K562 (cell line): ENCODE results near the gene TRPC4. TPM values are rescaled to one million over a fixed set of nuclear protein-coding genes. Genes with fewer than 3 reads are reported as not detected.
A peak's percentile ranks its signal among the peaks of the same experiment; 100 is the strongest.

Experiments
- ATAC-seq: fragments of 200-7000 bp; cut with Tn5 transposase; 3 replicates; pipeline ENCODE4 v1.9.1; 2020; ENCODE audit warnings: moderate library complexity
- BruUV-seq: library from RNA; stranded (reverse); fragments of 400-500 nt; replicated peaks from 2 replicates; lab custom pipeline; 2021; lab: Mats Ljungman, UMichigan
- CTCF ChIA-PET: fragments of 300-600 bp; formaldehyde crosslinking; extraction: SDS; loops from one replicate; lab custom pipeline; 2021; ENCODE audit warnings: low intra/inter-chr PET ratio; lab: Yijun Ruan, JAX
- POLR2A ChIA-PET: fragments of 300-600, 350-650 bp; sonication (Branson Sonifier 250); formaldehyde crosslinking; extraction: SDS; loops from one replicate; lab custom pipeline; 2021; ENCODE audit warnings: antibody characterized with exemption, inconsistent platforms; lab: Yijun Ruan, JAX
- DNase-seq, 4 experiments: peaks; one replicate each; pipeline versions ENCODE4 v3.0.0 to v3.0.0-alpha.2; 2011 to 2018; ENCODE audit warnings: low spot score in 3 of 4, mixed read lengths in 3 of 4; ENCODE audit errors: extremely low read depth in 1 of 4
- FAIRE-seq: peaks from 2 replicates; lab custom pipeline; 2011; peaks lifted over from hg19 to GRCh38; lab: Jason Lieb, UNC
- H2AFZ ChIP-seq: 2 replicates; pipeline ENCODE4 v1.6.0; 2011; ENCODE audit warnings: low read depth, low read length, control low read depth, inconsistent platforms
- H3K27ac ChIP-seq: fragments of 200-600 bp; 3 replicates; pipeline ENCODE4 v1.8.0; 2011; ENCODE audit warnings: low read depth, mild to moderate bottlenecking, control low read depth, inconsistent platforms, low read length, moderate library complexity, mixed read lengths; ENCODE audit errors: extremely low read depth
- H3K27me3 ChIP-seq, 2 experiments: fragments of 300-600 bp in 1 of 2; 2 replicates in 1 of 2; 3 replicates in 1 of 2; pipeline versions ENCODE4 v1.6.0 to v1.8.0; 2011; ENCODE audit warnings: inconsistent platforms in 2 of 2, low read length in 2 of 2, mild to moderate bottlenecking in 1 of 2, mixed read lengths in 1 of 2, moderate library complexity in 1 of 2; ENCODE audit not compliant: control insufficient read depth in 2 of 2, insufficient read depth in 2 of 2
- H3K36me3 ChIP-seq: fragments of 300-600 bp; 3 replicates; pipeline ENCODE4 v1.8.0; 2011; ENCODE audit warnings: mild to moderate bottlenecking, low read length, inconsistent platforms; ENCODE audit not compliant: control insufficient read depth, insufficient read depth
- H3K4me1 ChIP-seq, 2 experiments: fragments of 200-600 bp in 1 of 2; replicated peaks in 1 of 2; 2 replicates in 1 of 2; 3 replicates in 1 of 2; pipeline versions ENCODE4 v1.5.1 to v1.8.0; 2011; ENCODE audit warnings: inconsistent platforms in 2 of 2, low read length in 2 of 2, mild to moderate bottlenecking in 1 of 2, mixed read lengths in 1 of 2, moderate library complexity in 1 of 2; ENCODE audit not compliant: control insufficient read depth in 2 of 2, insufficient read depth in 2 of 2
- H3K4me2 ChIP-seq: 2 replicates; pipeline ENCODE4 v1.6.1; 2011; ENCODE audit warnings: low read length, control low read depth, inconsistent platforms, mixed read lengths; ENCODE audit not compliant: insufficient read depth
- H3K4me3 ChIP-seq: fragments of 200-600 bp; sonication (generic), shearing (Covaris generic); 2 replicates; pipeline ENCODE4 v1.5.1; 2016; ENCODE audit warnings: control low read depth, inconsistent platforms
- H3K79me2 ChIP-seq: fragments of 200-600 bp; 3 replicates; pipeline ENCODE4 v1.8.0; 2011; ENCODE audit warnings: low read length, inconsistent platforms; ENCODE audit not compliant: control insufficient read depth, insufficient read depth
- H3K9ac ChIP-seq, 2 experiments: 2 replicates each; pipeline versions ENCODE4 v1.6.0 to v1.6.1; 2011; ENCODE audit warnings: low read depth in 2 of 2, low read length in 2 of 2, control low read depth in 1 of 2, inconsistent platforms in 1 of 2, mild to moderate bottlenecking in 1 of 2, mixed read lengths in 1 of 2; ENCODE audit not compliant: insufficient read depth in 1 of 2
- H3K9me1 ChIP-seq: one replicate; pipeline ENCODE4 v1.6.0; 2011; ENCODE audit warnings: inconsistent platforms, mild to moderate bottlenecking, low read length, moderate library complexity; ENCODE audit not compliant: control insufficient read depth, insufficient read depth
- H3K9me3 ChIP-seq: replicated peaks from 2 replicates; pipeline ENCODE4 v1.5.1; 2011; ENCODE audit warnings: low read depth, low read length, inconsistent platforms; ENCODE audit not compliant: control insufficient read depth, insufficient read depth
- H4K20me1 ChIP-seq: replicated peaks from 2 replicates; pipeline ENCODE4 v1.6.1; 2011; ENCODE audit warnings: low read length, inconsistent platforms, mixed read lengths; ENCODE audit not compliant: control insufficient read depth, insufficient read depth
- KLF1 ChIP-seq: fragments of 450-650 bp; IDR thresholded peaks from 2 replicates; pipeline ENCODE4 v1.6.1; 2016; ENCODE audit warnings: missing genetic modification characterization, missing compliant biosample characterization
- KLF10 ChIP-seq: fragments of 250-450 bp; sonication (Bioruptor Pico); IDR thresholded peaks from 2 replicates; pipeline ENCODE4 v1.6.1; 2021; ENCODE audit warnings: matching md5 sums
- MED1 ChIP-seq: sonication (generic); formaldehyde crosslinking; IDR thresholded peaks from 2 replicates; pipeline ENCODE4 v1.8.1; 2023; ENCODE audit warnings: missing genetic modification reagents, borderline replicate concordance
- SMARCB1 ChIP-seq: IDR thresholded peaks from 2 replicates; pipeline ENCODE4 v1.6.1; 2011; ENCODE audit warnings: improper control_type of control experiment, low read depth; ENCODE audit not compliant: insufficient read length
- TBP ChIP-seq: optimal IDR thresholded peaks from 2 replicates; pipeline ENCODE3; 2011; ENCODE audit warnings: low read depth, low read length, improper control_type of control experiment
- TCF7 ChIP-seq: sonication (generic); IDR thresholded peaks from 2 replicates; pipeline ENCODE4 v1.6.1; 2016; ENCODE audit warnings: antibody characterized with exemption, borderline replicate concordance
- USF2 ChIP-seq: sonication (generic); formaldehyde crosslinking; IDR thresholded peaks from 2 replicates; pipeline ENCODE4 v1.5.0; 2020; ENCODE audit warnings: missing genetic modification reagents
- ZNF639 ChIP-seq, 2 experiments: fragments of 200-800 bp in 1 of 2; sonication (Bioruptor generic) in 1 of 2; sonication (generic) in 1 of 2; formaldehyde crosslinking in 1 of 2; IDR thresholded peaks in 1 of 2; conservative IDR thresholded peaks in 1 of 2; 2 replicates each; pipeline versions ENCODE4 v1.5.0 to v1.6.1; 2016 to 2020; ENCODE audit warnings: missing compliant biosample characterization in 1 of 2, missing genetic modification characterization in 1 of 2, missing genetic modification reagents in 1 of 2
- WGBS: fragments of 100-300 bp; shearing (Covaris generic); methylation state at CpG from one replicate; pipeline ENCODE4 v1.1.6; 2016; ENCODE audit warnings: low coverage, mixed read lengths; ENCODE audit not compliant: insufficient coverage; ENCODE audit errors: missing lambda C conversion rate; 5-methylcytosine and 5-hydroxymethylcytosine counted together
- in situ Hi-C: fragments of 300-500 bp; cut with MboI; formaldehyde crosslinking; loops from 4 replicates; pipeline ENCODE4 v1.15.0; 2018; ENCODE audit warnings: inconsistent platforms, mixed read lengths
- intact Hi-C: fragments of 100-400 bp; cut with micrococcal nuclease; formaldehyde crosslinking; loops from 2 replicates; pipeline ENCODE4 v1.14.2; 2022
- polyA plus RNA-seq, 8 experiments: library from polyadenylated mRNA; depleted of rRNA in 4 of 8; stranded (reverse) in 5 of 8; unstranded in 3 of 8; fragments of >200 nt; fragmentation: Nextera tagmentation in 2 of 8; fragmentation: Illumina TruSeq in 1 of 8; extraction: Ambion mirVana in 2 of 8; extraction: Trizol in 1 of 8; gene quantifications; 2 replicates each; pipeline versions ENCODE4 v1.2.1 to v1.2.3, GENCODE V29; 2011 to 2014; ENCODE audit warnings: inconsistent platforms in 1 of 8, missing spikeins in 1 of 8
- total RNA-seq, 7 experiments: library from RNA; depleted of rRNA in 6 of 7; stranded (reverse); fragments of >200 nt in 6 of 7; fragmentation: Illumina TruSeq in 2 of 7; extraction: Trizol in 2 of 7; gene quantifications; 2 replicates each; pipeline versions ENCODE4 v1.2.1 to v1.2.3, GENCODE V29; 2011 to 2021; ENCODE audit warnings: low replicate concordance in 1 of 7
- TF ChIP-seq, protein P1 (sequence below): fragments of 250-450 bp; sonication (Bioruptor Pico); IDR thresholded peaks from 2 replicates; pipeline ENCODE4 v1.4.0; 2020

Gene TRPC4
- total and polyA plus RNA-seq, 9 of the 15 experiments (the other 6 are each of a cell fraction or from before 2014, with no cell fraction given), result 0.03 to 0.04 TPM; not detected in 7

- 0 out of 2 replicates have a peak overlapping the region, but pooled peaks have one; percentile 32 for H2AFZ ChIP-seq
- no peak overlapping the region for H3K27ac ChIP-seq
- H4K20me1 ChIP-seq, result no peaks in the 10 kb centered on the region
- FAIRE-seq, result no peak
- H3K79me2 ChIP-seq, result no peaks in the 10 kb centered on the region
- CTCF ChIA-PET, result no interaction called here
- no peak overlapping the region for H3K9ac ChIP-seq
- in situ Hi-C loops (loop anchor here (25.0 kb wide), 1 partner anchor 153 kb away; no protein-coding TSS in a partner anchor), intact Hi-C loops (no loop called here)
- H3K36me3 ChIP-seq, result no peaks in the 10 kb centered on the region
- H3K4me1 ChIP-seq, result no peaks in the 10 kb centered on the region; a peak in 1 of 5 replicates
- POLR2A ChIA-PET, result no interaction called here
- no peaks in the 10 kb centered on the region for H3K9me1 ChIP-seq
- no peak overlapping the region for H3K4me3 ChIP-seq
- no peak for TF ChIP-seq KLF10
- TF ChIP-seq USF2 (CRISPR knock-in tag), result no peak
- no peak for TF ChIP-seq TCF7
- no peak for TF ChIP-seq TBP
- TF ChIP-seq, protein P1, sequence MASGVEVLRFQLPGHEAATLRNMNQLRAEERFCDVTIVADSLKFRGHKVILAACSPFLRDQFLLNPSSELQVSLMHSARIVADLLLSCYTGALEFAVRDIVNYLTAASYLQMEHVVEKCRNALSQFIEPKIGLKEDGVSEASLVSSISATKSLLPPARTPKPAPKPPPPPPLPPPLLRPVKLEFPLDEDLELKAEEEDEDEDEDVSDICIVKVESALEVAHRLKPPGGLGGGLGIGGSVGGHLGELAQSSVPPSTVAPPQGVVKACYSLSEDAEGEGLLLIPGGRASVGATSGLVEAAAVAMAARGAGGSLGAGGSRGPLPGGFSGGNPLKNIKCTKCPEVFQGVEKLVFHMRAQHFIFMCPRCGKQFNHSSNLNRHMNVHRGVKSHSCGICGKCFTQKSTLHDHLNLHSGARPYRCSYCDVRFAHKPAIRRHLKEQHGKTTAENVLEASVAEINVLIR (CRISPR knock-in tag), result no peak
- TF ChIP-seq KLF1 (tag), result no peak
- no peak for TF ChIP-seq MED1 (CRISPR knock-in tag)
- no peak for TF ChIP-seq SMARCB1
- TF ChIP-seq ZNF639 (CRISPR knock-in tag; conservative IDR thresholded peaks at IDR 0.05 in 1 of 2, IDR thresholded peaks at IDR 0.05 in 1 of 2), result no peak
- H3K4me2 ChIP-seq, result no peak overlapping the region
- 0% methylated on average over 1 of the region's 1 CpG for WGBS
- no peak for DNase-seq
- ATAC-seq, result no peak
- H3K9me3 ChIP-seq, result no peaks in the 10 kb centered on the region
- BruUV-seq, result no TSS peak
- no peaks in the 10 kb centered on the region for H3K27me3 ChIP-seq
These were observed 14.5 kb upstream of the TRPC4 start for GRCh38 chr13:37884026-37884425.
